ENCODE data around the gene SSMEM1.

- TF ChIP-seq NR1H2 (CRISPR knock-in tag; IDR thresholded peaks at IDR 0.05) (no peak), NR3C1 (CRISPR knock-in tag; conservative IDR thresholded peaks at IDR 0.05; ENCODE audit: low read depth) (no peak), ZNF138 (CRISPR knock-in tag; conservative IDR thresholded peaks at IDR 0.05) (no peak), CTCF (IDR thresholded peaks at IDR 0.05) (no peak), TCF7 (CRISPR knock-in tag; IDR thresholded peaks at IDR 0.05; ENCODE audit: low read depth) (no peak), JUN (CRISPR knock-in tag; IDR thresholded peaks at IDR 0.05) (no peak), SMAD4 (CRISPR knock-in tag; IDR thresholded peaks at IDR 0.05) (no peak), MAX (CRISPR knock-in tag; IDR thresholded peaks at IDR 0.05) (no peak), CREB1 (CRISPR knock-in tag; IDR thresholded peaks at IDR 0.05) (no peak), E2F4 (CRISPR knock-in tag; IDR thresholded peaks at IDR 0.05; ENCODE audit: borderline replicate concordance, low read depth) (no peak)
These were observed 32.6 kb downstream of the SSMEM1 start for GRCh38 chr7:130240240-130240639.

Data from WTC11 (cell line).